Activated CD4-positive, alpha-beta T cell treated with anti-CD3 and anti-CD28 coated beads for 36 hours (primary cell): ENCODE measurements around the gene CRB2. TPM values are rescaled to one million over a fixed set of nuclear protein-coding genes. Genes with fewer than 3 reads are reported as not detected.

Source experiments
- ATAC-seq: fragments of 200-7000 bp; cut with Tn5 transposase; one replicate; pipeline ENCODE4 v1.10.0; 2021; ENCODE audit warnings: mild to moderate bottlenecking, moderate library complexity
- CTCF ChIA-PET: fragments of 350-600 bp; sonication (Branson Sonifier 250); formaldehyde crosslinking; loops from one replicate; lab custom pipeline; 2021; ENCODE audit warnings: antibody characterized with exemption; lab: Charles Lee
- POLR2A ChIA-PET: fragments of 350-600 bp; sonication (Branson Sonifier 250); formaldehyde crosslinking; loops from one replicate; lab custom pipeline; 2021; ENCODE audit warnings: antibody characterized with exemption, inconsistent platforms; lab: Charles Lee
- DNase-seq: peaks from one replicate; pipeline ENCODE4 v3.0.0-alpha.2; 2020
- H3K27ac Mint-ChIP-seq: one replicate; pipeline ENCODE4 v1.8.0; 2021; ENCODE audit warnings: mixed read lengths
- H3K27me3 Mint-ChIP-seq: one replicate; pipeline ENCODE4 v1.8.0; 2021; ENCODE audit warnings: mixed read lengths
- H3K36me3 Mint-ChIP-seq: one replicate; pipeline ENCODE4 v1.8.0; 2021; ENCODE audit warnings: low read depth, mixed read lengths
- H3K4me1 Mint-ChIP-seq: one replicate; pipeline ENCODE4 v1.8.0; 2021; ENCODE audit warnings: mixed read lengths
- H3K4me3 Mint-ChIP-seq: one replicate; pipeline ENCODE4 v1.8.0; 2021; ENCODE audit warnings: mild to moderate bottlenecking, moderate library complexity, mixed read lengths
- H3K9me3 Mint-ChIP-seq: one replicate; pipeline ENCODE4 v1.8.0; 2021; ENCODE audit warnings: low read depth, mixed read lengths
- intact Hi-C, 2 experiments: fragments of 100-400 bp; cut with DNase I in 1 of 2; cut with micrococcal nuclease in 1 of 2; formaldehyde crosslinking; loops; one replicate each; pipeline versions ENCODE4 v1.14.2 to v1.15.1; 2022 to 2024; cut with DNase I, micrococcal nuclease
- total RNA-seq, 2 experiments: library from RNA; stranded (reverse); gene quantifications; one replicate each; pipeline ENCODE4 v1.2.3, GENCODE V29; 2021

The CRB2 gene
- total RNA-seq, 2 experiments from 2014 or later, result not detected

DNA sequence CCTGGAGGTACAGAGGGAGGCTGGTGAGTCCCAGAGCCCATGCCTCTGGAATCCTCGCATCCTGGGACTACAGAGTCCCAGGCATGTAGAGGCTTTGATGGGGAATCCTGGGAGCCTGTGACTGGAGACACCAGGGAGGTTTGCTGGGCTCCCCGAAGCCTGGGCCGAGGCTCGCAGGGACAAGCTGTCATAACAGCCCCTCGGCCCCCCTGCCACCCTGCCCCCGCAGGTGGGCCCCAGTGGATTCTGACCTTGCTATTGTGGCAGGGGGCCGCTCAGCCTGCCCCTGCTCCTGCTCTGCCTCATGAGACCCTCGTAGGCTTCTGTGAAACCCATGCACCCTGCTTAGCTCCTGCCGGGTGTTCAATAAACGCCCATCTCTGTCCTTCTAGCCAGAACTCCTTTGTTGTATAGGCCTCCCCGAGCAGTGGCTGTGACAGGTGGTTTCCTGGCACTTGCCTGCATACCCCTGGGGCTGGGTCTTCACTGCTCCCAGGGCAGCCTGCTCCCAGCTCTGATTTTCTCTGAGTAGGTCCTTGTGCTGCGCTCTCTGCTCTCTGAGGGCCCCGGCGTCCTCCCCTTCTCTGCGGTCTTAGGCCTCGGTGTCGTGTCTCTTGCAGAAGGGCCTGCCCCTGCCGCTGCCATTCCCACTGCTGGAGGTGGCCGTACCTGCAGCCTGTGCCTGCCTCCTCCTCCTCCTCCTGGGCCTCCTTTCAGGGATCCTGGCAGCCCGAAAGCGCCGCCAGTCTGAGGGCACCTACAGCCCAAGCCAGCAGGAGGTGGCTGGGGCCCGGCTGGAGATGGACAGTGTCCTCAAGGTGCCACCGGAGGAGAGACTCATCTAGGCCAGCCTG lies 20.4 kb downstream of the CRB2 start:
- ChIA-PET CTCF (no interaction called here), POLR2A (interaction anchor here (0.6 kb wide), 1 partner anchor 475 kb away, joined by 4 read pairs; no protein-coding TSS in a partner anchor)
- Mint-ChIP-seq H3K4me1 (peaks cover 7% of the 10 kb centered on the region), H3K36me3 (no peaks in the 10 kb centered on the region), H3K9me3 (no peaks in the 10 kb centered on the region), H3K4me3 (no peak overlapping the region), H3K27me3 (peaks cover 29% of the 10 kb centered on the region), H3K27ac (no peak overlapping the region)
- DNase-seq (no peak), ATAC-seq (no peak)
- intact Hi-C loops, result no loop called here

DNA sequence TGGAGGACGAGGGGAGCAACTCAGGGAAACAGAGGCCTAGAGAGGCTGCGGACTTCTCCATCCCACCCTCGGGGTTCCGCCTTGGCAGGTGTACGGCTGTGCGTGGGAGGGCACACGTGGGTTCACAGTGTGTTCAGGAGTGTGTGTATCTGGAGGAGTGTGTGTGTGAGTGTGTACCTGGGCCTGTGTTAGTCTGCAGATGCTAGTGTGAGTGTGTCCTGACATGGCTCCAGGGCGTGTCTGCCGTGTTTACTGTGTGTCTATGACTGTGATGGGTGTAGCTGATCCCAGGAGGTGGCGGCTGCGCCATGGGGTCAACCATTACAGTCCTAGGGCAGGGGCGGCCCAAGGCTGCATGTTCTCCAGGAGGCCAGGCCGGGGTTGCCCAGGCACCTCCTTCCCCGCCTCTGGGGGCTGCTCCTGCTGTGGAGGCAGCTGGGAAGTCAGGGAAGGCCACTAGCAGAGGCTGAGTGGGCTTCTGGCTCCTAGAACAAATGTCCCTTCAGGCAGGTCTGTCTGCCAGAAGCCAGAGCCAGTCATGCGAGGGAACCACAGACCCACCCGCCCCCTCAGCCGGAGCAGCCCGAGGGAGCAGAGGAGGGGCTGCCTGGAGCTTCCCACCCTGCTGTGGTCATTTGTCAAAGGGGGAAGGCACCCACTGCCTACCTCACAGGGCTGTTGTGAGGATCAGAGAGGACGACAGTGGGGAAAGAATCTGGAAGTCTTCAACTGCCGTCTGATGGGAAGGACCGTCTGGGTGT lies 21.4 kb downstream of the CRB2 start:
- Mint-ChIP-seq H3K4me3 (no peak overlapping the region), H3K9me3 (no peaks in the 10 kb centered on the region), H3K27ac (no peak overlapping the region), H3K4me1 (peaks cover 7% of the 10 kb centered on the region), H3K27me3 (peaks cover 19% of the 10 kb centered on the region), H3K36me3 (no peaks in the 10 kb centered on the region)
- ChIA-PET CTCF (no interaction called here), POLR2A (no interaction called here)
- intact Hi-C loops, result no loop called here
- DNase-seq (no peak), ATAC-seq (no peak)

DNA sequence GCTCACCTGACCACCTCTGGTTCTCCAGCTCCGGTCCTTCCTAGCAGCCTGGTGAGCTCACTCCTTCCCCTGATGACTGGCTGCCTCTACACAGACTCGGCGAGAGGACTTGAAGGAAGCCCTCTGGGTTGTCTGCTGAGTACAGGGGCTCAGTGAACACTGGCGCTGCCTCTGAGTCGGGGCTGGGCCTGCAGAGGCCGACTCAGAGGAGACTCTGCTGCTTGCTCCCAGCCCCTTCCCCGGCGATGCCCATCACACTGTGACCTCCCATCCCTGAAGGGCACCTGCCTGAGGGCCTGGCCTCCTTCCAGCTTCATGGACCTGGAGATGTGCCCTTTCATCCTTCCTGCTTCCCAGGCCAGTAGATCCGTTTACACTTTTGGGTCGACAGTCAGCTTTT lies 22.0 kb downstream of the CRB2 start:
- H3K27me3 Mint-ChIP-seq, result peaks cover 15% of the 10 kb centered on the region
- DNase-seq, result no peak
- H3K27ac Mint-ChIP-seq, result no peak overlapping the region
- no peaks in the 10 kb centered on the region for H3K36me3 Mint-ChIP-seq
- POLR2A ChIA-PET, result no interaction called here
- peaks cover 4% of the 10 kb centered on the region for H3K4me1 Mint-ChIP-seq
- H3K9me3 Mint-ChIP-seq, result no peaks in the 10 kb centered on the region
- CTCF ChIA-PET, result interaction anchor here (1.0 kb wide), 1 partner anchor 246 kb away, joined by 3 read pairs; no protein-coding TSS in a partner anchor
- ATAC-seq, result no peak
- no peak overlapping the region for H3K4me3 Mint-ChIP-seq
- intact Hi-C loops, result no loop called here

DNA sequence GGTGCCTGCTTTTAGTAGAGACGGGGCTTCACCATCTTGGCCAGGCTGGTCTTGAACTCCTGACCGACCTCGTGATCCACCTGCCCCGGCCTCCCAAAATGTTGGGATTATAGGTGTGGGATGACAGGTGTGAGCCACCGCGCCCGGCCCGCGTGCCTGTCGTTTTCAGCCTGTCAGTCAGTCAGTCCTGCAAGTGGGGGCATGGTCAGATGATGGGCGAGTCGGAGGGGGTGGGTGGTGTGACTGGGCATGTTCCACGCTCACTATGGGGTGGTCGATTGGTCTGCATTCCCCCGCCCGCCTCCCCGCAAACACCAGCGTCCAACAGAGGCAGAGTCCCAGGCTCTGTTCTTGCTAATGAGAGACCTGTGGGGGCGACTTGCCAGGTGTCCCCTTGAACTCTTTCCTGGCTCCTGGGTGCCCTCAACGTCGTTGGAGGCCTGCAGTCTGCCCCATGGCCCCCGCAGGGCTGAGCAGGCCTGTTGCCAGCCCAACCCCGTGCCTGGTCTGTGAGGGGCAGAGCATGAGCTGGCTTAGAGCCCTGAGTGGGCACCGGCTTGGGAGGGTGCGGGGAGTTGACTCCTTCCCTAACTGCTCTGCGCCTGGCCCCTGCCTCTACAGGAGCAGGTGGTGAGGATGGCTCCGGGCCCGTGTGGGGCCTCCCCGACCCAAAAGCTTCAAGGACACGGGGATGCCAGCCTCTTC lies 23.1 kb downstream of the CRB2 start:
- CTCF ChIA-PET, result interaction anchor here (0.7 to 1.0 kb wide), 2 partner anchors 9 to 247 kb away, joined by 3 read pairs; no protein-coding TSS in a partner anchor
- intact Hi-C loops, result no loop called here
- no peak overlapping the region for H3K27ac Mint-ChIP-seq

GRCh38 chr9:123380852-123381705 lies 25.1 kb downstream of the CRB2 start:
- Mint-ChIP-seq H3K27me3 (peaks cover 3% of the 10 kb centered on the region), H3K4me3 (no peak overlapping the region), H3K4me1 (no peaks in the 10 kb centered on the region), H3K27ac (no peak overlapping the region), H3K36me3 (no peaks in the 10 kb centered on the region), H3K9me3 (no peaks in the 10 kb centered on the region)
- ATAC-seq (no peak), DNase-seq (no peak)
- ChIA-PET POLR2A (no interaction called here), CTCF (interaction anchor here (1.0 kb wide), 1 partner anchor 660 kb away, joined by 3 read pairs; no protein-coding TSS in a partner anchor)
- intact Hi-C loops, result loop anchor here in 1 of 2 experiments (10.0 kb wide), 1 partner anchor 916 kb away; no protein-coding TSS in a partner anchor

More for the DNA sequence above, 23.1 kb downstream of the CRB2 start:
- POLR2A ChIA-PET, result interaction anchor here (0.6 kb wide), 1 partner anchor 19 kb away, joined by 4 read pairs; no protein-coding TSS in a partner anchor
- no peaks in the 10 kb centered on the region for H3K9me3 Mint-ChIP-seq
- DNase-seq (no peak), ATAC-seq (no peak)
- H3K27me3 Mint-ChIP-seq, result peaks cover 14% of the 10 kb centered on the region
- H3K4me1 Mint-ChIP-seq, result peaks cover 4% of the 10 kb centered on the region
- no peaks in the 10 kb centered on the region for H3K36me3 Mint-ChIP-seq
- H3K4me3 Mint-ChIP-seq, result no peak overlapping the region

DNA sequence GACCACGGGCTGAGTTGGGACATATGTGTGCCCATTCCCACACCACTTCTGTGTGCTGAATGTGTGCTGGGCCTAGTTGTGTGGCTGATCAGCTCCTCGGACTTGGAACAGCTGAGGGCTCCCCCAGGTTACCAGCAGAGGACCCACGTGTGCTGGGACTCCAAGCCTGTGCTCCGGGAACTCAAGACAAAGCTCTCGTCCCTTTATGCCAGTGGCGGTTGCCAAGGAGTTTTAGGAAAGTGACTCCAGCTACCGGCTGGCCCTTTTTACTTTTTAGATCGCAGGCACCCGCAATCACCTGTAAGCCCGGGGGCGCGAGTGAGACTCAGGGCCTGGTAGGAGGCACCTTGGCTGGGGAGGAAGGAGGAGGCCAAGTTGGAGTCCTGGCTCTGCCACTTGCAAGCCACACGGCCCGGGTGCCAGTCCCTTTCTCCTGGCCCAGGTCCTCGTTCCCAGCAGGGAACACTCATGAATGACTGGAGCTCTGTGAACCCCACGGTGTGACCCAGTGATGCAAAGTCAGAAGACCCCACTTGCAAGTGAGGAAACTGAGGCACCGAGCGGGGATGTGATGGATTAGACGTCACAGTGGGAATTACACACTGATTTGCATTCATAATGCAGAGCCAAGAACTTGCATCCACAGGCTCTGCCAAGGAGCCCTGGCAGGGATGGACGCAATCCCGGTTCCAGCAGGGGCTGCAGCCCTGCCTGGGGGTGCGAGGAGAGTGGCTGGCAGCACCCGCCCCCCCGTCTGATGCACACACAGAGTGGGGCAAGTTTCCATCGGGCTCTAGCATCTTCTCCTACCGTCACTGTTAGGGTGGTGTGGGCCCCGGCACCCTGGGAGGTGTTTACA lies 26.9 kb downstream of the CRB2 start:
- DNase-seq (no peak), ATAC-seq (no peak)
- Mint-ChIP-seq H3K9me3 (no peaks in the 10 kb centered on the region), H3K27ac (no peak overlapping the region), H3K4me1 (no peaks in the 10 kb centered on the region), H3K4me3 (no peak overlapping the region), H3K27me3 (no peaks in the 10 kb centered on the region), H3K36me3 (no peaks in the 10 kb centered on the region)
- intact Hi-C loops, result loop anchor here in 1 of 2 experiments (10.0 kb wide), 1 partner anchor 918 kb away; no protein-coding TSS in a partner anchor
- ChIA-PET POLR2A (interaction anchor here (0.6 kb wide), 1 partner anchor 1053 kb away, joined by 5 read pairs; no protein-coding TSS in a partner anchor), CTCF (interaction anchor here (0.7 kb wide), 1 partner anchor 865 kb away, joined by 3 read pairs; no protein-coding TSS in a partner anchor)

DNA sequence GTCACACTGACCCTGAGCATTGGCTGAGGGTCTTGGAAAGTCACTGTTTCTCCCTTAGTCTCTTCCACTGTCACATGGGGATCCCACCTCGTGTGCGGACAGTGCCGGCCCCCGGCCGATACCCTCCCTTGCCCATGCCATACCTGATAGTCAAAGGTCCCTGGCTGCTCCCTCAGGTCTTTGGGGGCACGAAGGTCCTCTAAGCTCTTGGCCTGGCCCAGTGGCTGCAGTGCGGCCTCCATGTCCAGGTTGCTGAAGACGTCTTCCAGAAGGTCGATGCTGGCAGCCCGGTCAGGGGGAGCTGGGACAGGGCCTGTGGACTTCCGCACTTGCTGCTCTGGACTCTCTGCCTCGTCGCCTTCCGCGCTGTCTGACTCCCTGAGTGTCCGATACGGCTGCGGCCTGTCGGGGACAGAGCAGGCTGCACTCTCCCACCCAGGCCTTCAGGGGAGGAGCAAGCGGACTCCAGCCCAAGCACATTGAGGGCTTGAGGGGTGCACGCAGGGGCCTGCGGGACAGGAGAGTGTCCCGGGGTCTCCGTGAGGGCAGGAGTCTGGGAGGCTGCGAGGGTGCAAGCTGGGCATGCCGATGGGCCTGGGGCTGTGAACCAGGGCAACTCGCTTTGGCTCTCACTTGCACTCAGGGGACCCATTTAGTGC lies 27.6 kb downstream of the CRB2 start:
- no peaks in the 10 kb centered on the region for H3K9me3 Mint-ChIP-seq
- no peak for DNase-seq
- no peak overlapping the region for H3K27ac Mint-ChIP-seq
- H3K4me3 Mint-ChIP-seq, result no peak overlapping the region
- ChIA-PET POLR2A (no interaction called here), CTCF (interaction anchor here (0.7 to 4.4 kb wide), 3 partner anchors 30 to 1284 kb away, joined by 3 to 25 read pairs (median 20); no protein-coding TSS in a partner anchor)
- no peaks in the 10 kb centered on the region for H3K36me3 Mint-ChIP-seq
- ATAC-seq, result no peak
- no peaks in the 10 kb centered on the region for H3K27me3 Mint-ChIP-seq
- H3K4me1 Mint-ChIP-seq, result no peaks in the 10 kb centered on the region
- intact Hi-C loops, result loop anchor here in 1 of 2 experiments (10.0 kb wide), 1 partner anchor 919 kb away; no protein-coding TSS in a partner anchor

GRCh38 chr9:123387686-123388085 lies 31.7 kb downstream of the CRB2 start:
- Mint-ChIP-seq H3K4me1 (no peaks in the 10 kb centered on the region), H3K36me3 (no peaks in the 10 kb centered on the region), H3K27ac (no peak overlapping the region), H3K4me3 (no peak overlapping the region), H3K9me3 (no peaks in the 10 kb centered on the region), H3K27me3 (no peaks in the 10 kb centered on the region)
- intact Hi-C loops, result loop anchor here in 1 of 2 experiments (10.0 kb wide), 1 partner anchor 923 kb away; no protein-coding TSS in a partner anchor
- CTCF ChIA-PET, result interaction anchor here (0.6 to 4.4 kb wide), 6 partner anchors 9 to 55 kb away, joined by 3 to 25 read pairs (median 3); no protein-coding TSS in a partner anchor
- POLR2A ChIA-PET, result no interaction called here
- ATAC-seq (no peak), DNase-seq (no peak)

DNA sequence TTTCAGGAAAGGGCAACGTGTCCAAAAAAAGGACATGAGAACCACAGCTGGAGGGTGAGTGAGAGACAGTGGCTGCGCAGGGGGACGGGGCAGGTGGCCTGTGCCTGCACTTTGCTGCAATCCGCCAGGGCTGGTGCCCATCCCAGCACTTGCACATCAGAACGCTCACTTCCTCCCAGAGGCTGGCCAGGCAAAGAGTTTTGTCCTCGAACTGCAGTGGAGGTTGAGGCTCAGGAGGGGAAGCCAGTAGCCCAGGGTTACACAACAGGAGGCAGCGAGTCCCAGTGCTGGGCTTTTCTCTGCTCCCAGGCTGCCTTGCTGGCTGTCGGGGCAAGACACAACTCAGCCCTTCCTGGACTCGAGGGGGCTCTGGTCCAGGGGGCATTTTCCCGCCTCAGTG lies 33.1 kb downstream of the CRB2 start:
- intact Hi-C loops, result loop anchor here in 1 of 2 experiments (10.0 kb wide), 1 partner anchor 924 kb away; no protein-coding TSS in a partner anchor
- no peak for DNase-seq

More for the DNA sequence above, 33.1 kb downstream of the CRB2 start:
- Mint-ChIP-seq H3K4me3 (no peak overlapping the region), H3K9me3 (peaks cover 2% of the 10 kb centered on the region), H3K27me3 (no peaks in the 10 kb centered on the region), H3K36me3 (peaks cover 1% of the 10 kb centered on the region), H3K27ac (no peak overlapping the region), H3K4me1 (no peaks in the 10 kb centered on the region)
- CTCF ChIA-PET, result interaction anchor here (1.0 to 1.1 kb wide), 2 partner anchors 10 to 12 kb away, joined by 3 to 4 read pairs; no protein-coding TSS in a partner anchor
- POLR2A ChIA-PET, result no interaction called here
- ATAC-seq, result no peak
